Measurements from ENCODE around the gene LIAS. TPM values are rescaled to one million over a fixed set of nuclear protein-coding genes. Genes with fewer than 3 reads are reported as not detected.
A peak's percentile ranks its signal among the peaks of the same experiment; 100 is the strongest.

LIAS gene
- total and polyA plus RNA-seq, 10 of the 15 experiments (the other 5 are each of a cell fraction or from before 2014, with no cell fraction given): 17.9 to 32.3 (median 26.4) TPM

- no TSS peak for BruUV-seq (replicated peaks)
- Histone ChIP-seq H2AFZ (ENCODE audit: control insufficient read depth, low read depth, low read length) (no peak overlapping the region), H3K9ac (ENCODE audit: control insufficient read depth, insufficient read depth, low read length) (no peak overlapping the region), H3K4me3 (no peak overlapping the region), H3K27me3 (replicated peaks in 1 of 2; ENCODE audit: control insufficient read depth in 2 of 2, insufficient read depth in 2 of 2, low read length in 1 of 2) (no peaks in the 10 kb centered on the region), H3K36me3 (ENCODE audit: control insufficient read depth in 2 of 2, insufficient read depth in 2 of 2, low read length in 1 of 2) (peaks cover 0 to 10% of the 10 kb centered on the region in 2 experiments; a peak in 2 of 4 replicates), H3K4me1 (ENCODE audit: control insufficient read depth, insufficient read depth, low read length) (peaks cover 7% of the 10 kb centered on the region), H3K27ac (ENCODE audit: control insufficient read depth, insufficient read depth) (no peak overlapping the region), H3K4me2 (ENCODE audit: control insufficient read depth, insufficient read depth) (no peak overlapping the region), H3K9me3 (replicated peaks; ENCODE audit: control insufficient read depth, insufficient read depth, low read length) (no peaks in the 10 kb centered on the region), H3K79me2 (ENCODE audit: control insufficient read depth, insufficient read depth, low read length) (no peaks in the 10 kb centered on the region), H4K20me1 (ENCODE audit: control insufficient read depth, insufficient read depth) (no peaks in the 10 kb centered on the region)
- DNase-seq (ENCODE audit: low read depth, low spot score) (no peak), FAIRE-seq (peak; percentile 18), ATAC-seq (no peak)
- CTCF ChIA-PET: interaction anchor here (1.0 to 2.5 kb wide), 3 partner anchors 135 to 505 kb away, joined by 3 to 28 read pairs (median 8); no protein-coding TSS in a partner anchor
- RAD21 ChIA-PET (ENCODE audit: unreplicated experiment): interaction anchor here (2.2 kb wide), 1 partner anchor 505 kb away, joined by 19 read pairs; no protein-coding TSS in a partner anchor
- SMC1A ChIA-PET (ENCODE audit: uncharacterized antibody, unreplicated experiment): interaction anchor here (0.6 to 2.5 kb wide), 3 partner anchors 188 to 568 kb away, joined by 3 to 45 read pairs (median 10); no protein-coding TSS in a partner anchor
- in situ Hi-C loops (cut with MboI) (no loop called here), intact Hi-C loops (cut with micrococcal nuclease; ENCODE audit: unreplicated experiment) (no loop called here)
- POLR2A ChIA-PET: interaction anchor here (0.6 kb wide), 1 partner anchor 475 kb away, joined by 4 read pairs; no protein-coding TSS in a partner anchor
- WGBS (ENCODE audit: insufficient coverage, insufficient replicate concordance, low lambda C conversion rate, missing lambda C conversion rate): 96% methylated on average over 1 of the region's 1 CpG
- TF ChIP-seq, protein P1, sequence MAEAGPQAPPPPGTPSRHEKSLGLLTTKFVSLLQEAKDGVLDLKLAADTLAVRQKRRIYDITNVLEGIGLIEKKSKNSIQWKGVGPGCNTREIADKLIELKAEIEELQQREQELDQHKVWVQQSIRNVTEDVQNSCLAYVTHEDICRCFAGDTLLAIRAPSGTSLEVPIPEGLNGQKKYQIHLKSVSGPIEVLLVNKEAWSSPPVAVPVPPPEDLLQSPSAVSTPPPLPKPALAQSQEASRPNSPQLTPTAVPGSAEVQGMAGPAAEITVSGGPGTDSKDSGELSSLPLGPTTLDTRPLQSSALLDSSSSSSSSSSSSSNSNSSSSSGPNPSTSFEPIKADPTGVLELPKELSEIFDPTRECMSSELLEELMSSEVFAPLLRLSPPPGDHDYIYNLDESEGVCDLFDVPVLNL (IDR thresholded peaks at IDR 0.05; ENCODE audit: low read depth, low read length): no peak
- TF ChIP-seq RELA (IDR thresholded peaks at IDR 0.05; ENCODE audit: borderline replicate concordance, partially characterized antibody): no peak
- TF ChIP-seq NBN (IDR thresholded peaks at IDR 0.05): no peak
- TF ChIP-seq BACH1 (IDR thresholded peaks at IDR 0.05; ENCODE audit: borderline replicate concordance): no peak
- no peak for TF ChIP-seq ESRRA (IDR thresholded peaks at IDR 0.05; ENCODE audit: low read length)
- TF ChIP-seq ZZZ3 (IDR thresholded peaks at IDR 0.05; ENCODE audit: control insufficient read depth, insufficient read length, low read depth): no peak
- TF ChIP-seq EGR1 (IDR thresholded peaks at IDR 0.05; ENCODE audit: borderline replicate concordance in 1 of 2, low read depth in 2 of 2, low read length in 2 of 2): no peak
- TF ChIP-seq, protein P2, sequence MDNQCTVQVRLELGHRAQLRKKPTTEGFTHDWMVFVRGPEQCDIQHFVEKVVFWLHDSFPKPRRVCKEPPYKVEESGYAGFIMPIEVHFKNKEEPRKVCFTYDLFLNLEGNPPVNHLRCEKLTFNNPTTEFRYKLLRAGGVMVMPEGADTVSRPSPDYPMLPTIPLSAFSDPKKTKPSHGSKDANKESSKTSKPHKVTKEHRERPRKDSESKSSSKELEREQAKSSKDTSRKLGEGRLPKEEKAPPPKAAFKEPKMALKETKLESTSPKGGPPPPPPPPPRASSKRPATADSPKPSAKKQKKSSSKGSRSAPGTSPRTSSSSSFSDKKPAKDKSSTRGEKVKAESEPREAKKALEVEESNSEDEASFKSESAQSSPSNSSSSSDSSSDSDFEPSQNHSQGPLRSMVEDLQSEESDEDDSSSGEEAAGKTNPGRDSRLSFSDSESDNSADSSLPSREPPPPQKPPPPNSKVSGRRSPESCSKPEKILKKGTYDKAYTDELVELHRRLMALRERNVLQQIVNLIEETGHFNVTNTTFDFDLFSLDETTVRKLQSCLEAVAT (IDR thresholded peaks at IDR 0.05): no peak
- no peak for TF ChIP-seq CHD4 (IDR thresholded peaks at IDR 0.05)
- no peak for TF ChIP-seq POLR2AphosphoS2 (IDR thresholded peaks at IDR 0.05; ENCODE audit: low read depth, low read length)
- TF ChIP-seq, protein P3, sequence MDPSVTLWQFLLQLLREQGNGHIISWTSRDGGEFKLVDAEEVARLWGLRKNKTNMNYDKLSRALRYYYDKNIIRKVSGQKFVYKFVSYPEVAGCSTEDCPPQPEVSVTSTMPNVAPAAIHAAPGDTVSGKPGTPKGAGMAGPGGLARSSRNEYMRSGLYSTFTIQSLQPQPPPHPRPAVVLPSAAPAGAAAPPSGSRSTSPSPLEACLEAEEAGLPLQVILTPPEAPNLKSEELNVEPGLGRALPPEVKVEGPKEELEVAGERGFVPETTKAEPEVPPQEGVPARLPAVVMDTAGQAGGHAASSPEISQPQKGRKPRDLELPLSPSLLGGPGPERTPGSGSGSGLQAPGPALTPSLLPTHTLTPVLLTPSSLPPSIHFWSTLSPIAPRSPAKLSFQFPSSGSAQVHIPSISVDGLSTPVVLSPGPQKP (IDR thresholded peaks at IDR 0.05; ENCODE audit: low read depth, low read length): no peak
- no peak for TF ChIP-seq LARP7 (IDR thresholded peaks at IDR 0.05)
- TF ChIP-seq JUND (IDR thresholded peaks at IDR 0.05; ENCODE audit: low read depth, low read length): no peak
These were observed 11.5 kb downstream of the LIAS start for GRCh38 chr4:39470402-39470801.

All from GM12878 (cell line).